Spinal cord (tissue), 10 donors: ENCODE results near the gene TSTD2. TPM values are rescaled to one million over a fixed set of nuclear protein-coding genes. Genes with fewer than 3 reads are reported as not detected.
"Not testable (repeated sequence)": the region's sequence is repeated elsewhere in the genome, so short reads cannot be mapped to it uniquely, and the experiment has no call there.

Experiments used
- DNase-seq, 6 donors: peaks; one replicate each; pipeline versions ENCODE4 v3.0.0 to v3.0.0-alpha.2; 2013 to 2015; ENCODE audit warnings: low spot score in 6 of 6, low read depth in 4 of 6
- H3K27ac ChIP-seq: one replicate; pipeline ENCODE4 v1.5.1; 2013; ENCODE audit warnings: low read depth, low read length, control low read depth
- H3K27me3 ChIP-seq: one replicate; pipeline ENCODE4 v1.6.1; 2013; ENCODE audit warnings: low read length; ENCODE audit not compliant: control insufficient read depth, insufficient read depth
- H3K36me3 ChIP-seq: one replicate; pipeline ENCODE4 v1.6.1; 2013; ENCODE audit warnings: low read length; ENCODE audit not compliant: control insufficient read depth, insufficient read depth
- H3K4me1 ChIP-seq: one replicate; pipeline ENCODE4 v1.6.1; 2013; ENCODE audit warnings: low read length; ENCODE audit not compliant: control insufficient read depth, insufficient read depth
- H3K4me3 ChIP-seq: one replicate; pipeline ENCODE4 v1.5.1; 2013; ENCODE audit warnings: low read depth, low read length, control low read depth
- H3K9me3 ChIP-seq: one replicate; pipeline ENCODE4 v1.6.1; 2013; ENCODE audit warnings: low read length; ENCODE audit not compliant: control insufficient read depth, insufficient read depth
- WGBS: methylation state at CpG from one replicate; pipeline ENCODE4 v1.1.5; 2013; ENCODE audit warnings: missing lambda C conversion rate; ENCODE audit not compliant: insufficient coverage; 5-methylcytosine and 5-hydroxymethylcytosine counted together
- polyA plus RNA-seq, 2 donors: library from polyadenylated mRNA; unstranded; fragments of 120-200 nt; gene quantifications; one replicate each; pipeline ENCODE4 v1.2.1, GENCODE V29; 2013; ENCODE audit not compliant: insufficient read length in 2 of 2
- total RNA-seq, 2 donors: library from RNA; depleted of rRNA in 1 of 2; stranded (reverse); fragments of 120-200 nt in 1 of 2; fragments of >200 nt in 1 of 2; gene quantifications; one replicate each; pipeline versions ENCODE4 v1.2.3 to v1.2.4, GENCODE V29; 2013 to 2014
- donor health status: healthy.

The TSTD2 gene
- total and polyA plus RNA-seq, 4 donors: 24.5 to 32.3 (median 29.7) TPM

DNA sequence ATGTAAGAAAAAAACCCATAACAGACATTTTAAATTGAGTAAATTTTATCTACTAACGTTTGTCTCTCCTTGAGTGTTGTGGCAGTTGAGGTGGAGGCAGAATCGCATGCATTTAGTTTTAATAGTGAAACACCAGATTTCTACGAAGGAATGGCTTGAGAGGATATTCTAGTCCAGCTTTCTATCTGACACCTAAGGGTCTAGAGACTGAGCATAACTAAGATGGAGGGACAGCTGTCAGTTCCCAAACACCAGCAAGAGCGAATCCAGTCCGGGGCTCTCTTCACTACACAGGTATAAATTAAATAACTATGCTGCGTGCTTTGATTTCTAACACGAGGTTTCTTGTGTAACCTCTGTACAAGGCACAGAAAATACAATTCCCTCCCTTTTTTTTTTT lies 1.9 kb upstream of the TSTD2 start:
- no peaks in the 10 kb centered on the region for H3K27me3 ChIP-seq
- H3K27ac ChIP-seq: no peak overlapping the region
- H3K36me3 ChIP-seq: no peaks in the 10 kb centered on the region
- no peak for DNase-seq
- H3K9me3 ChIP-seq: no peaks in the 10 kb centered on the region
- WGBS: 87% methylated on average over 3 of the region's 7 CpGs
- peaks cover 22% of the 10 kb centered on the region for H3K4me1 ChIP-seq
- no peak overlapping the region for H3K4me3 ChIP-seq

DNA sequence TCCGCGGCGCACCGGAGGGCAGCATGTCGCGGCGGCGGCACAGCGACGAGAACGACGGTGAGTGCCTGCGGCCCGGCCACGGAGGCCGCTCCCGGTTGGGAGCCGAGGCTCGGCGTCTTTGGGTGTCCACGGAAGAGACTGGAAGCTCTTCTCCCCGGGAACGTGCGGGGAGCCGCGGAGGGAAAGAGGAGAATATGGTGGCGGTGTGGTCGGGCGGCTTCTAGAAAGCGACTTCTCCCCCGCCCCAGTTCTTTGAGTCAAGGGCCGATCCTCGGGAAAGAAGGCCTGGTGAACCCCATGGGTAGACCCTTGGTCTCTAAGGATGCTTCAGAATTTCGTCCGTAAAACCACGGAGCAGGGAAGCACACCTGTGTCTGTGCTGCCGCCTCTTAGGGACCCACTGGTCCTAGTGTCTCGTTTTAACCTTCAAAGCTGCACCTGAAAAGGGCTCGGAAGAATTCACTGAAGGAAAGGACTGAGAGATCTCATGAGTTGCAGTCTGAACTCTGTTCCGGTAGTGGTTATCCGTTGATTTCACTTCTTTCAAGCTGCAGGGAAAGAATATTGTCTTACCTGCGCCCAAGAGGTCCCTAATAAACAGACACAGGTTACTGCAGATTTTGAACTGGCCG lies 807 bp upstream of the TSTD2 start:
- no peaks in the 10 kb centered on the region for H3K36me3 ChIP-seq
- DNase-seq: no peak
- H3K27ac ChIP-seq: peak overlapping the region; percentile 100
- H3K9me3 ChIP-seq: no peaks in the 10 kb centered on the region
- peak overlapping the region; percentile 86 for H3K4me3 ChIP-seq
- WGBS: 0% methylated on average over 43 of the region's 43 CpGs
- H3K27me3 ChIP-seq: no peaks in the 10 kb centered on the region
- peaks cover 22% of the 10 kb centered on the region for H3K4me1 ChIP-seq

DNA sequence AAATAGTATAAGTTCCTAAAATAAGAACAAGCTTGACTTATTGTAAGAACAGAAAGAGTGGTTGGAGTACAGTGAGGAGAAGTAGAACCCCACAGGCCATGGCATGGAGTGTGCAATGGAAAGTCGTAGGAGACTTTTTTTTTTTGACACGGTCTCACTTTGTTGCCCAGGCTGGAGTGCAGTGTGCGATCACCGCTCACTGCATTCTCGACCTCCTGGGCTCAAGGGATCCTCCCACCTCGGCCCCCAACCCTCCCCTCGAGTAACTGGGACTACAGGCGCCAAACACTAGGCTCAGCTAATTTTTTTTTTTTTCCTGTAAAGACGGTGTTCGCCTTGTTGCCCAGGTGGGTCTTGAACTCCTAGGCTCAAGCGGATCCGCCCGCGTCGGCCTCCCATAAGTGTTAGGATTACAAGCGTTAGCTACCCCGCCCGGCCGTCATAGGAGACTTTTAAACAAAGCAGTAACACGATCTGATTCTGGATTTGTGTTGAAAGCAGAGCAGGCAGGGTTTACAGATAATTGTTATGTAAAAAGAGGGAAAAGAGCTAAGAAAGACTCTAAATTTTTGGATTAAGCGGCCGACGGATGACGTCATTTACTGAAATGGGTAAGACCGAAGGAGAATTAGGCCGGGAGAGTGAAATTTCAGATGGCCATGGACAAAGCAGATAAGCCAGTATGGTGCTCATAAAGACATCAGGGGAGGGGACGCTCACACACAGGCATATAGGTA lies 752 bp downstream of the TSTD2 start:
- no peaks in the 10 kb centered on the region for H3K36me3 ChIP-seq
- DNase-seq: peak in 2 of 6 donors; percentile 54 to 62
- H3K4me3 ChIP-seq: peak overlapping the region; percentile 86
- 0% methylated on average over 25 of the region's 27 CpGs for WGBS
- no peaks in the 10 kb centered on the region for H3K27me3 ChIP-seq
- peaks cover 22% of the 10 kb centered on the region for H3K4me1 ChIP-seq
- H3K27ac ChIP-seq: peak overlapping the region; percentile 100
- no peaks in the 10 kb centered on the region for H3K9me3 ChIP-seq

DNA sequence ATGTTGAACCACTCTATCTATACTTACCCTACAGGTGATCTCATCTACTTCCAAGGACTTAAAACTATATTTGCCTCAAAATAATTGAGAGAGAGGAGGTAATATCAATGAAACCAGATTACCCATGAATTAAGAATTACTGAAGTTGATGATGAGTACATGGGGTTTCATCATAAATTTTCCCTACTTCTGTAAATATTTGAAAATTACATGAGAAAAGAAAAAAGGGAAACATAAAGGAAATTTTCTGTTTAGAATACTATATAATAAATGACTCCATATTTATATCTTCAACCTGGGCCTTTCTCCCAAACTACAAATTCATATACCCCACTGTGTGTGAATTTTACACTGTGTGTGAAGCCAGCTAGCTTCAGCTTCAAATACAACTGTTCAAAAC lies 2.6 kb downstream of the TSTD2 start:
- peaks cover 21% of the 10 kb centered on the region for H3K4me1 ChIP-seq
- no peak overlapping the region for H3K27ac ChIP-seq
- no peak overlapping the region for H3K4me3 ChIP-seq
- H3K27me3 ChIP-seq: no peaks in the 10 kb centered on the region
- no peaks in the 10 kb centered on the region for H3K9me3 ChIP-seq
- no peaks in the 10 kb centered on the region for H3K36me3 ChIP-seq
- DNase-seq: no peak

DNA sequence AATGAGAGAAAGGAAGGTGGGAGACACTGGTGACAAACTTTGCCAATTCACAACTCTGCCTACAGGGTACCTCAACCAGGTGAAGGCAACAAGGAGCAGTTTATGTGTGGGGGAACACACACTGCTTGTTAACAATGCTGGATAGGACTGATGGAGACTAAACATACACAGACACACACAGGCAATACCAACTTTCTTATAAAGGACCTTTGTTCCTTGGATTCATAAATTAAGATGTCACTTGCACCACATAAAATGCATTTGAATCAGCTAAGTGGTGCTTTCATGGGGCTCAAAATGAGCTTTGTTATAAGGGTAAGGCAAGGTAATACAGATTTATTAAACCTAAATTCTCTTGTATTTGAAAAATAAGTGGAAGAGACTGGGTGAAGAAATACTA lies 4.0 kb downstream of the TSTD2 start:
- H3K27ac ChIP-seq: no peak overlapping the region
- H3K27me3 ChIP-seq: no peaks in the 10 kb centered on the region
- H3K4me3 ChIP-seq: no peak overlapping the region
- H3K9me3 ChIP-seq: no peaks in the 10 kb centered on the region
- DNase-seq: no peak
- H3K4me1 ChIP-seq: peaks cover 16% of the 10 kb centered on the region
- no peaks in the 10 kb centered on the region for H3K36me3 ChIP-seq

DNA sequence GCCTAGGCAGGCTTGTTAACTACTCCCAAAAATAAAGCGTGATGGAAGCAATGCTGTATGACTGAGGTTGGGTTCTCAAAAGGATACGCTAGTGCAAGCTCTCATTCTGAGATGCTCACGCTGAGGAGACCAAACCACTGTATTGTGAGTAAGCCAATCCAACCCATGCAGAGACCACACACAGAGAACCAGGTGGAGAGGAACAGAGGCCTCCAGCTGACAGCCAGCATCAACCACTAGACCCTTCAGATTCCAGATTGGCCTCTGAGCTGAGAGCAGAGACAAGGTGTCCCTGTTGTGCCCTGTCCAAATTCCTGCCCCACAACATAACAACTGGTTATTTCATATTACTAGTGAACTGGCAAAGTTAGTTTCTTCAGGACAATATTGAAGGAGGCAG lies 4.5 kb downstream of the TSTD2 start:
- Histone ChIP-seq H3K4me1 (peaks cover 16% of the 10 kb centered on the region), H3K27ac (no peak overlapping the region), H3K9me3 (no peaks in the 10 kb centered on the region), H3K27me3 (no peaks in the 10 kb centered on the region), H3K4me3 (no peak overlapping the region), H3K36me3 (peaks cover 3% of the 10 kb centered on the region)
- DNase-seq: no peak
- WGBS: no CpG with 5 or more reads among the region's 3 CpGs

DNA sequence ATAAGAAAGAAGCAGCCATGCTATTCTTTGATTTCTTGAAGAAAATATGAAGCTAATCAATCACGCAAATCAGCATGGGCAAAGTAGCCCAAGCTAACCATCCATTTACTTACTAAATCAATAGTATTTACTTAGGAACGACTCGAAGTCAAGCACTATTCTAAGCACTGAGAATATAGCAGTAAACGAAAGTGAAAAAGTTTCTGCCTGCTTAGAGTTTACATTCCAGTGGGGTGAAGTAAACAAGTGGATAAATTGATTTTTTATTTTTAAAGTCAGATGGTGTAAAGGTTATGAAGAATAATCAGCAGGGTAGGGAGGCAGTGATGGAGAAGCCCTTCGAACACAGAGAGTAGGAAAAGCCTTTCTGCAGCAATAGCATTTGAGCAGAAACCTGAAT lies 5.5 kb downstream of the TSTD2 start:
- no peak overlapping the region for H3K27ac ChIP-seq
- no CpG with 5 or more reads among the region's 5 CpGs for WGBS

DNA sequence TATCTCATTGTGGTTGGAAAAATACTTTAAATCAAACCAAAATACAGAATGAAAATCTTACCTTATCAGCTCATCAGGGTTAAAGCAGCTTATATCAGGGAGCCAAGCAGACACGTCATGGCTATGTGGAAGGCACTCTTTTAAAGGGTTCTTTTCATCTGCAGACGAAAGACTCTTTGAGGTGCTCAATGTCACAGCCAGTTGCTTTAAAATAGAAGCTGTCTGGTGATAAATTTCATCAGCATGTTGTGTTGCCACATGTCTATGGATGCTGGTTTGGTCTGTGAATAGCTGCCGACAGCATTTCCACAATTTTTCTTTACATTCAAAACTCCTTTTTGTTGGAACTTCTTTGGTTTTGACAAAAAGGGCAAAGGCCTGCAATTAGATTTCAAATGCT lies 7.5 kb downstream of the TSTD2 start:
- Histone ChIP-seq H3K4me3 (no peak overlapping the region), H3K27ac (no peak overlapping the region), H3K27me3 (no peaks in the 10 kb centered on the region), H3K4me1 (no peaks in the 10 kb centered on the region), H3K36me3 (peaks cover 10% of the 10 kb centered on the region), H3K9me3 (no peaks in the 10 kb centered on the region)
- WGBS: 60% methylated on average over 1 of the region's 3 CpGs
- no peak for DNase-seq

More for the DNA sequence above, 5.5 kb downstream of the TSTD2 start:
- Histone ChIP-seq H3K4me3 (no peak overlapping the region), H3K9me3 (no peaks in the 10 kb centered on the region), H3K4me1 (peaks cover 16% of the 10 kb centered on the region), H3K36me3 (peaks cover 5% of the 10 kb centered on the region), H3K27me3 (no peaks in the 10 kb centered on the region)
- DNase-seq: no peak

DNA sequence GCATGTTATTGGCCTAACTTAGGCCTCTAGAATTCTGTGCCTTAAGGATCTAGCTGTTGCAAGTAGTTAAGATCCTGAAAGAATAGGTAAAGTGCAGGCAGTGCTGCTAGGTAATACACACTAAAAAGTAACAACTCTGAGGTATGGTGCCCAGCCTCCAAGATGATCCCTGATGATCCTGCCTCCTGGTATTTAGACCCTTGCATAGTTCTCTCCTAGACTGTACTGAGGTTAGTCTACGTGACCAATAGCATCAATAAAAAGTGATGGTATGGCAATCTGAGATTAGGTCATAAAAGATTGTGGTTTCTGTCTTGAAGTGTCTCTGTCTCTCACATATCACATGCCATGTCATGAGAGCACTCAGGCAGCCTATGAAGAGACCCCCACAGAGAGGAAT lies 9.2 kb downstream of the TSTD2 start:
- Histone ChIP-seq H3K36me3 (peaks cover 10% of the 10 kb centered on the region), H3K4me1 (no peaks in the 10 kb centered on the region), H3K4me3 (no peak overlapping the region), H3K27me3 (no peaks in the 10 kb centered on the region), H3K9me3 (no peaks in the 10 kb centered on the region), H3K27ac (no peak overlapping the region)
- DNase-seq: no peak
- no CpG with 5 or more reads among the region's 1 CpG for WGBS

DNA sequence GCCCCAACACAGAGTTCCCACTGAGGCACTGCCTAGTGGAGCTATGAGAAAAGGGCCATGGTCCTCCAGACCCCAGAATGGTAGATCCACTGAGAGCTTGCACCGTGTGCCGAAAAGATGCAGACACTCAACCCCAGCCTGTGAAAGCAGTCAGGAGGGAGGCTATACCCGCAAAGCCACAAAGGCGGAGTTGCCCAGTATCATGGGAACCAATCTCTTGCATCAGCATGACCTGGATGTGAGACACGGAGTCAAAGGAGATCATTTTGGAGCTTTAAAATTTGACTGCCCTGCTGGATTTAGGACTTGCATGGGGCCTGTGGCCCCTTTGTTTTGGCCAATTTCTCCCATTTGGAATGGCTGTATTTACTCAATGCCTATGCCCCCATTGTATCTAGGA lies 10.7 kb downstream of the TSTD2 start:
- not testable (repeated sequence) for H3K27me3 ChIP-seq, H3K27ac ChIP-seq, H3K9me3 ChIP-seq, H3K4me1 ChIP-seq, DNase-seq, H3K4me3 ChIP-seq
- WGBS: 99% methylated on average over 5 of the region's 5 CpGs
- peaks cover 10% of the 10 kb centered on the region for H3K36me3 ChIP-seq
